Bronchial epithelial cell (primary cell): ENCODE data around the gene REEP1. TPM values are rescaled to one million over a fixed set of nuclear protein-coding genes. Genes with fewer than 3 reads are reported as not detected.

ENCODE experiments used
- DNase-seq: peaks from one replicate; pipeline ENCODE4 v3.0.0-alpha.2; 2010; ENCODE audit warnings: low read depth
- FAIRE-seq: peaks from 2 replicates; lab custom pipeline; 2011; peaks lifted over from hg19 to GRCh38; lab: Jason Lieb, UNC
- H3K27me3 ChIP-seq: 2 replicates; pipeline ENCODE4 v1.5.1; 2011; ENCODE audit warnings: low read length; ENCODE audit not compliant: control insufficient read depth, insufficient read depth
- H3K36me3 ChIP-seq: 2 replicates; pipeline ENCODE4 v1.5.1; 2011; ENCODE audit warnings: low read length; ENCODE audit not compliant: control insufficient read depth, insufficient read depth
- H3K4me3 ChIP-seq: 2 replicates; pipeline ENCODE4 v1.5.1; 2011; ENCODE audit warnings: mild to moderate bottlenecking, low read depth, low read length, control low read depth
- total RNA-seq: library from RNA; depleted of rRNA; stranded (reverse); fragments of >200 nt; gene quantifications from 2 replicates; pipeline ENCODE4 v1.2.1, GENCODE V29; 2014
- TF ChIP-seq, protein P1 (sequence below): IDR thresholded peaks from 2 replicates; pipeline ENCODE4 v1.5.1; 2011; ENCODE audit warnings: mild to moderate bottlenecking, moderate library complexity, low read length, control low read depth, inconsistent platforms; ENCODE audit not compliant: insufficient read depth, severe bottlenecking

REEP1 gene
- total RNA-seq, 1 donor from 2014 or later = under 0.01 TPM

DNA sequence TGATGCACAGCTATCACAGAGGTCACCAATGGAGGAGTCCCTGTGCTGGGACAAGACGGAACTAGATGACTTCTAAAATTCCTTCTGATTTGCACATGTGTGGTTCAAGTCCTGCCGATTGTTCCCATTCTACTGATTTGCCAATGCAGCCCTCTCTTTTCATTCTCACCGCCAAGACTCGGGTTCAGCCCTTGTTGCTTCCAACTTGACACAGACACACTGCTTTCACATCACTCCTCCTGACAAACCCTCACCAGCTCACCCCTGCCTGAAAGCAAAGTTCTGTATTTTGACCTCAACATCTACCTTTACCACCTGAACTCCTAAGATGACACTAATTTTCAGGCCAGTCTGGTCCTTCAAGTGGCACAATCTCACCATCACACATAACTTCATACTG lies 25.5 kb downstream of the REEP1 start:
- Histone ChIP-seq H3K36me3 (no peaks in the 10 kb centered on the region), H3K27me3 (peaks cover 3% of the 10 kb centered on the region), H3K4me3 (no peak overlapping the region)
- FAIRE-seq = no peak
- TF ChIP-seq, protein P1, sequence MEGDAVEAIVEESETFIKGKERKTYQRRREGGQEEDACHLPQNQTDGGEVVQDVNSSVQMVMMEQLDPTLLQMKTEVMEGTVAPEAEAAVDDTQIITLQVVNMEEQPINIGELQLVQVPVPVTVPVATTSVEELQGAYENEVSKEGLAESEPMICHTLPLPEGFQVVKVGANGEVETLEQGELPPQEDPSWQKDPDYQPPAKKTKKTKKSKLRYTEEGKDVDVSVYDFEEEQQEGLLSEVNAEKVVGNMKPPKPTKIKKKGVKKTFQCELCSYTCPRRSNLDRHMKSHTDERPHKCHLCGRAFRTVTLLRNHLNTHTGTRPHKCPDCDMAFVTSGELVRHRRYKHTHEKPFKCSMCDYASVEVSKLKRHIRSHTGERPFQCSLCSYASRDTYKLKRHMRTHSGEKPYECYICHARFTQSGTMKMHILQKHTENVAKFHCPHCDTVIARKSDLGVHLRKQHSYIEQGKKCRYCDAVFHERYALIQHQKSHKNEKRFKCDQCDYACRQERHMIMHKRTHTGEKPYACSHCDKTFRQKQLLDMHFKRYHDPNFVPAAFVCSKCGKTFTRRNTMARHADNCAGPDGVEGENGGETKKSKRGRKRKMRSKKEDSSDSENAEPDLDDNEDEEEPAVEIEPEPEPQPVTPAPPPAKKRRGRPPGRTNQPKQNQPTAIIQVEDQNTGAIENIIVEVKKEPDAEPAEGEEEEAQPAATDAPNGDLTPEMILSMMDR = no peak
- no peak for DNase-seq

DNA sequence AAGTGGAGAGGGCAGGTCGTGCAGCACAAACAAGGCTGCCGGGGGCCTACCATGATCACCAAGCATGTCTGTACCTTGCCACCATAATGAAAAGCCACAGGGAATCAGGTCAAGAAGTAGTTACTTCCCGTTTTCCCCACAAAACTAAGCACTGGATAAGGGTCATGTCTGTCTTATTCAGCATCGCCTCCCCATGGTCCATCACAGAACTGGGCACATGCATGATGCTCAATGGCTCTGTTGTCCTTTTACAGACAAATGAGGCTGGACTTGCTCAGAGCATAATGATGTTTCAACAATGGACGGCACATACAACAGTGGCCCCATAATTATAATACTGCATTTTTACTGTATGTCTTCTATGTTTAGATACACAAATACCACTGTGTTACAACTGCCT lies 27.5 kb downstream of the REEP1 start:
- Histone ChIP-seq H3K27me3 (peaks cover 4% of the 10 kb centered on the region), H3K36me3 (no peaks in the 10 kb centered on the region), H3K4me3 (no peak overlapping the region)
- DNase-seq = no peak
- TF ChIP-seq, protein P1 = no peak
- no peak for FAIRE-seq

DNA sequence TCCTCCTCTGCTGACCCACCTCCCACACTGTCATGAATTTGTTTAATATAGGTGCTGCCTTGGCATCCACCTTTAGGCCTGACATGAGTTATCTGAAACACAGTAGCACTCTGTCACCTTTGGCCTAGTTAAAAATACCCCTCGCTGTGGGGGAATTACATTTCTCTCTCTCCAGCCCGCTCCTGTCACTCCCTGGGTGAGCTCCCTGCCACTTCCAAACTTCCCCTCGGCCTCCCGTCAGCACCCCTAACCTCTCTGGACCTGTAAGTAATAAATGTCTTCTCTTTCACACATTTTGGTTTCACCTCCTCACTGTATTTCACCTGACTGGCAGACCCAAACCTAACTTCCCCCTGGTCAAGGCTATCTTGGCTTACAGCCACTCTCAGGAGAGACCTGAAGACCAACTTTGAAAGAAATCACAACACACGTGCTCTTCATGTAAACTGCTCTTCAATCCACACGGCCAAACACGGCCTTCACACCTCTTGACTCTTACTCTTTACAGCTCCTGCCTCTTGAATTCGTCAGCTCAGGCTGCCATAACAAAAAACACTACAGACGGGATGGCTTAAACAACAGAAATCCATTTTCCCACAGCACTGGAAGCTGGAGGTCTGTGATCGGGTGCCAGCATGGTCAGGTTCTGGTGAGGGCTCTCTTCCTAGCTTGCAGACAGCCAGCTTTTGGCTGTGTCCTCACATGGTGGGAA lies 28.3 kb downstream of the REEP1 start:
- TF ChIP-seq, protein P1 = no peak
- no peaks in the 10 kb centered on the region for H3K36me3 ChIP-seq
- H3K27me3 ChIP-seq = peaks cover 4% of the 10 kb centered on the region
- no peak overlapping the region for H3K4me3 ChIP-seq
- DNase-seq (no peak), FAIRE-seq (peak; percentile 66)

- no peak for FAIRE-seq
- H3K27me3 ChIP-seq = peaks cover 7% of the 10 kb centered on the region
- no peak overlapping the region for H3K4me3 ChIP-seq
- no peaks in the 10 kb centered on the region for H3K36me3 ChIP-seq
- DNase-seq = no peak
- TF ChIP-seq, protein P1 = no peak
Measured at GRCh38 chr2:86308356-86308755, 29.1 kb downstream of the REEP1 start.

GRCh38 chr2:86307431-86307830 lies 30.0 kb downstream of the REEP1 start:
- Histone ChIP-seq H3K36me3 (no peaks in the 10 kb centered on the region), H3K27me3 (peaks cover 7% of the 10 kb centered on the region), H3K4me3 (no peak overlapping the region)
- FAIRE-seq = no peak
- TF ChIP-seq, protein P1 = no peak
- DNase-seq = no peak

- Histone ChIP-seq H3K27me3 (peaks cover 4% of the 10 kb centered on the region), H3K36me3 (no peaks in the 10 kb centered on the region), H3K4me3 (no peak overlapping the region)
- TF ChIP-seq, protein P1 = no peak
- FAIRE-seq (no peak), DNase-seq (no peak)
Measured at GRCh38 chr2:86305915-86306254, 31.5 kb downstream of the REEP1 start.
